HG03342 (cell line): ENCODE measurements around the gene COL4A5.
"Not testable (repeated sequence)": the region's sequence is repeated elsewhere in the genome, so short reads cannot be mapped to it uniquely, and the experiment has no call there.

Experiments
- ATAC-seq: cut with Tn5 transposase; IDR thresholded peaks from one replicate; pipeline ENCODE4 v1.9.1; 2021; ENCODE audit warnings: mild to moderate bottlenecking, moderate library complexity; ENCODE audit not compliant: unreplicated experiment

COL4A5 gene

DNA sequence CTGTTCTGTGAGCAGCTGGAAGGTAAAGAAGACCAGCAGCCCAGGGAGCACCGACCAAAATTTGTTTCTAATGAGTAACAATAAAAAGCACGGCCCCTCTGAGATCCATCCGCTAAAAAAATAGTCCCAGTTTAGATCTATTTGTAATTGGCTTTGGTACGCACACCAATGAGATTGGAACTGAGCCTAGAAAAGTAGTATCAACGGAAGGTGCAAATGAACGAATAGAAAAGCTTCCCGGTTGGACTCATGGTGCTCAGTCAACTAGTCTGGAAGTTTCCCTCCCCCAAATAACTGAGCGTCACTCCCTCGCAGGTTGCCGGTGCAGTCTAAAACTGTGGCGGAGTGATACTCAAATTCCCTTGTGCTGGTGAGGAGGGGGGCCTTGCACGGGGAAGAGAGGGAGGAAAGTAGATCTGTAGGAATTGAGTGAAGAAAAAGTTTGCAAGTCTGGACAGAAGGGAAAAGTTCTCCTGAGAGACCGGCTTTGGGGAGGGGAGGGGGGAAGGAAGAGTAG, at the start of gene COL4A5:
Gene COL4A5 (plus strand): TSS at position 413 of the 517 bp plus-strand sequence. CDS start 288 bp downstream, outside the sequence.
- ATAC-seq: no peak

GRCh38 chrX:108390976-108391717, 48.5 kb upstream of the COL4A5 start:
- ATAC-seq: not testable (repeated sequence)

DNA sequence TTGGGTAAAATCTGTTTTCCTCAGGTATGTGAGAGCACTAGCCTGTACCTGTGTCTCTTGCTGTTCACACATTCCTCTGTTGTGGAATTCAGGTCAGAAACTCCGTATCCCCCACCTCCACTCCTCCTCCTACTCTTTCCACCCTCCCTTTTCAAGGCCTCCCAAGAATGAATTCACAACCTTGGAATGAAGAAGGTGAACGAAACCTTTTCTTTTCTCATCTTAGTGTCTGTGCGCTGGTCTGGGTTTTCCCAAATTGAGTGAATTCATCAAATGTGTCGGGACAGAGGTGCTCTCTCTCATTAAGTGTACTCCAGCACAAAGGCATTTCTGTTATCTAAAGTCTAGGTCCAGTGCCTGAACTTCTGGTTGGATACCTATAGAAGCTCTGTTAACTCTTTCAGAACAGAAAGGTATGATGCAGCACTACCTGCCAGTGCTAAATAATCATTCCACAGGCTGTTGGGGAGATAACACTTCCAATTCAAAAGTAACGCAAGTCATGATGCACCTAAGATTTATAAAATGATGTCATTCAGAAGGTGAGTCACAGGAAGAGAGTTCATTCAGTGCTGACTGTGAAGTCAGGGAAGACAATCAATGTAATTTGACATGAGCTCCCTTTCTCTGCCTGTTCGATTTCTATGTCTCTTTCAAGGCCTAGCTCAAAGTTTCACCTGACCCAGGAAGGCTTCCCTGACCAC, 43.3 kb upstream of the COL4A5 start:
- no peak for ATAC-seq

DNA sequence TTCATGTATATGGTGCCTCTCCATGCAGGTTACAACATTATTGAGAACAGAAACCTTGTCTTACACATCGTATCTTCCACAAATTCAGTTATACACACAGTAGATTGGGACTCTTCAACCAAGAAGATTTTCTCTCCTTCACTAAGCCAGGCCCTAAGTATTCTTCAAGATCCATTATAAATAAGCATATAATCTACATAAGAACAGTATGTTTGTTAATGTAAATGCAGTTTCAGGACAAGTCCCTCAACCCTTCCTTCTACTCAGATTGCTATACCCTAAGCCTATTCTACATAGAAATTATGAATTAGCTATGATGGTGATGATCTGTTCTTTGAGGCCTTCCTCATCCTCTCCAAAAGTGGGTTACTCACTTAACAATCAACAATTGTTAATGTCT, 42.7 kb upstream of the COL4A5 start:
- ATAC-seq: no peak

- no peak for ATAC-seq
Observed at GRCh38 chrX:108397627-108398391, 41.8 kb upstream of the COL4A5 start.

GRCh38 chrX:108399418-108400165, 40.0 kb upstream of the COL4A5 start:
- ATAC-seq: no peak

DNA sequence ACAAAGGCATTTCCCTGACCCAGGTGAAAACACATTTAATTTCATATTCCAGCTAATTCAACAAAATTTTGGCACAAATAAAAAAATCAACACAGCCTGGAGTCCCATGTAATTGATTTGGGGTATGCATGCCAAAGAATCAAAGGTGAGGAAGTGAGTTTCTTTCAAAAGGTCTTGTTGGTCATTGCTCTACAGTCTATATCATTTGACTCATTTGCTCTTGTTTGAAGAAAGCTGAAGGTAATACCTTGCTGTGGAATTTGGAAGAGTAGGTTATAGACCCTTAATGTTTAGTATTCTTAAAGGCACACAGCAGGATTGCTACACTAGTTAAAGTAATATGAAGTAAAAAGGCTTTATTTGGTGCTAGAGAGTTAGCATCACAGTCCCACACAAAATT, 26.9 kb upstream of the COL4A5 start:
- no peak for ATAC-seq

- ATAC-seq: no peak
Observed at GRCh38 chrX:108415146-108415545, 24.5 kb upstream of the COL4A5 start.

GRCh38 chrX:108415891-108416290, 23.7 kb upstream of the COL4A5 start:
- ATAC-seq: no peak

- ATAC-seq: no peak
Observed at GRCh38 chrX:108417257-108417656, 22.4 kb upstream of the COL4A5 start.

- ATAC-seq: no peak
Observed at GRCh38 chrX:108419401-108419800, 20.2 kb upstream of the COL4A5 start.

- no peak for ATAC-seq
Observed at GRCh38 chrX:108420481-108420880, 19.2 kb upstream of the COL4A5 start.

DNA sequence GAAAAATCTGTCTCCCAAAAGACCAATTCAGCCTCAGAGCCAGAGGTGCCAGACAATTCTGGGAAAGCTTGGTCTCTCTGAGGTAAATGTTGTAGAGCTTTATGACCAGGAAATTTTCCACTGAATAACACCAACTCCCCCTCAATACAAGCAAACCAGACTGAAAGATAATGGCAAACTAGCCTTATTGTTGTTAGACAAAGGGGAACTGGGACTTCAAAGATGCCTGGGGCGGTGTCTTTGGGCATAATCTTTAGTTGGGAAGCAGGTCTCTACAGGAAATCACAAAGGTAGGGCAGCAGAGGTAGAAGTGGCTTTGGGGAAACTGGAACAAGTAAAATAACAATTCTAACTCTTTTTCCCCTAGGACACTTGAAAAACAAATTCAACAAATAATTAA, 13.4 kb upstream of the COL4A5 start:
- no peak for ATAC-seq

- ATAC-seq: no peak
Observed at GRCh38 chrX:108435261-108435660, 4.4 kb upstream of the COL4A5 start.

DNA sequence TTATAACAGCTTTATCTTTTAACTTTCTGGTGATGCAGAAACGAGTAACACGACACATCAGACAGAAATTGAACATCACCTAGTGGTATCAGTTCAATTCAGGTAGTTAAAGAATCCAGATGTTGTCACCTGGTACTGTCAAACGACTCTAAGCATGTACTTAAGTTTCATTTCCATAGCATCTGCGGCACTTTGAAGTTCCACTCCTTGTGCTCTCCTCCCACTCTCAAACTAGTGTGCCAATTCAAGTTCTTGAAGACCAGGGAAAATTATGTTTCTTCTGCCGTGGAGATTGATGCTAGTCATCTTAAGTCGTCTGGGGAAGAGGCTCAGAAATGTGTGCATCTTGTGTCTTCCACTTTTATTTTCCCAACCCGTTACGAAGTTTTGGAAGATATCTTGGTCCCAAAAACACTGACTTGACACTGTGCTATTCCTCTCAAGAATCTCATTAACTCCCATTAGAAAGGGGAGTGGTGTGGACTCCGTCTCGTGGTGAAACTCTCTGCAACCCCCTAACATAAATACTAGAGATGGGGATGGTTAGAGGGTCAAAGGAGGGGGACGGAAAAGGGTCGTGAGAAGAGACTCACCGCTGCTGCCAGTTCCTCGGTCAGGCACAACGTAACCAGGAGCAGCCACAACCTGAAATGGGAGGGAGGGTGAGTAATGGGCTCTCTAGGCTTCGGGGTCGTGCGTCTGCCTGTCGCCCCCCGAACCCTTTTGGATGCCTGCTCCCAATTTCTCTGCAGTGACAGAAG, 2.1 kb upstream of the COL4A5 start:
- no peak for ATAC-seq

DNA sequence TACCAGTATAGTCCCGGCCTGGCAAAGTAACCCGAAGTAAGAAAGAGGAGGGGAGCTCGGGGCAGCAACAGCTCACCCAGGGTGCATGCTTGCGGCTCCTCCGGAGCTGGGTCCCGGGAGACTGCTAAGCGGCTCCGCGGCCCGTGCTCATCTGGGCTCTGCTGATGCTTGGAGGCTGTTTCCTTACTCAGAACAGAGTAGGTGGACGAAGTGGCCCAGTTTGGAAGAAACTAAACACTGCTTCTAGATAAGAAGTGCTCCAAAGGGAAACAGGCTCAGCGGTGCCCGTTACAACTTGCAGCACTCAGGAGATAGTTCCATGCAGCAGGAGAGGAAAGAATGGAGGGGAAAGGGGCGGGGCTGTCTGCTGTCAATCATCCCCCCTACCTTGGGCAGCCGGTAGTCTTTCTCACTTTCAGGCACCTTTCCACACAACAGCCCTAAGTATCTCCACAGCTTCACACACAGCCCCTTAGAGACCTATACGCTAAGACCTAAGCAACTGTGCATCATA, 1.5 kb upstream of the COL4A5 start, which contains the start of gene COL4A6:
Gene COL4A6 (minus strand): TSS at position 313 of the 514 bp plus-strand sequence. CDS start 226 bp downstream, at position 87.
- ATAC-seq: no peak

- ATAC-seq: no peak
Observed at GRCh38 chrX:108439961-108440696, 491 bp downstream of the COL4A5 start.

DNA sequence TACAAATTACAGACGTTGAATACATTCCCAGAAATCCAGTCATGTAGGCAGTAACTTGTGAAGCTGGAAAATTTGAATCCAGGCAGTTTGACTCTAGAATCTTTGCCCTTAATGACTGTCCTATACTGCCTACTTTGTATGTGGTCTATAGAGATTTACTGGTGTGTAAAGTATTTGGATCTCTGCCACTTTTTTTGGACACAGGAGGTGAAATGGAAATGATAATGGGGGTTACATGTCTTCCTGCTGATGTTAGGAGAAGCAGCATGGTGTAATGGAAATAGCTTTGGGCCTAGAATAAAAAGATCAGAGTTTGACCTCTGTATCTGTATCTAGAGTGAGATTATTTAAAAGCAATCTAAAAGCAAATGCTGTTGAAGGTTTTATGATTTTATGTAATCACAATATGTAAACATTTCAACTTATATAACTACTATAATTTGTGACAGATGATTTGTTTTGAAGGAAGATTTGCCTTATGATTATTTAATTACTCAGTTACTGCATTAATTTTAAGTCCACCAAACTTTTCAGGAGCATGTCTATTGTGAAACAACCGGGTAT, 3.3 kb downstream of the COL4A5 start:
- ATAC-seq: no peak

GRCh38 chrX:108447303-108447702, 7.7 kb downstream of the COL4A5 start:
- ATAC-seq: no peak
